ENCODE results near the gene MAD2L1.

- TF ChIP-seq ZNF142 (CRISPR knock-in tag; IDR thresholded peaks at IDR 0.05) (no peak), HNRNPLL (IDR thresholded peaks at IDR 0.05; ENCODE audit: low read depth, low read length, poor library complexity, severe bottlenecking) (no peak), SP1 (IDR thresholded peaks at IDR 0.05) (no peak), SP1 (CRISPR knock-in tag; IDR thresholded peaks at IDR 0.05) (no peak), ZC3H4 (CRISPR knock-in tag; IDR thresholded peaks at IDR 0.05; ENCODE audit: borderline replicate concordance) (no peak), POLR2AphosphoS5 (IDR thresholded peaks at IDR 0.05; ENCODE audit: low read depth, low read length) (no peak)
These were observed 56.0 kb downstream of the MAD2L1 start for GRCh38 chr4:120010646-120011045.
